DOHH2 (cell line): ENCODE results near the gene SMC1A.

Experiments used
- H3F3A ChIP-seq: fragments of 200-600 bp; sonication (generic), shearing (Covaris generic); 2 replicates; pipeline ENCODE4 v1.6.0; 2016; ENCODE audit warnings: antibody characterized with exemption, mild to moderate bottlenecking; ENCODE audit not compliant: control insufficient read depth, insufficient read depth
- H3K27ac ChIP-seq: fragments of 200-600 bp; sonication (generic); 2 replicates; pipeline ENCODE4 v1.5.1; 2014; ENCODE audit warnings: low read depth, mild to moderate bottlenecking, low read length, moderate library complexity
- H3K27me3 ChIP-seq: fragments of 200-600 bp; sonication (generic); 2 replicates; pipeline ENCODE4 v1.6.1; 2014; ENCODE audit warnings: mild to moderate bottlenecking, low read length, mixed read lengths; ENCODE audit not compliant: control insufficient read depth
- H3K36me3 ChIP-seq: fragments of 200-600 bp; sonication (generic); 2 replicates; pipeline ENCODE4 v1.6.1; 2014; ENCODE audit warnings: mild to moderate bottlenecking, low read length, moderate library complexity, mixed read lengths; ENCODE audit not compliant: control insufficient read depth
- H3K4me1 ChIP-seq: fragments of 200-600 bp; sonication (generic); 2 replicates; pipeline ENCODE4 v1.6.1; 2014; ENCODE audit warnings: mild to moderate bottlenecking, low read length, mixed read lengths; ENCODE audit not compliant: control insufficient read depth
- H3K4me2 ChIP-seq: fragments of 200-600 bp; sonication (generic); 2 replicates; pipeline ENCODE4 v1.6.0; 2014; ENCODE audit warnings: mild to moderate bottlenecking, low read length, moderate library complexity
- H3K4me3 ChIP-seq: fragments of 200-600 bp; sonication (generic); 2 replicates; pipeline ENCODE4 v1.5.1; 2014; ENCODE audit warnings: mild to moderate bottlenecking, low read length, mixed read lengths
- H3K79me2 ChIP-seq: fragments of 200-600 bp; sonication (generic); 2 replicates; pipeline ENCODE4 v1.6.1; 2014; ENCODE audit warnings: mild to moderate bottlenecking, low read length, mixed read lengths; ENCODE audit not compliant: control insufficient read depth
- H3K9me2 ChIP-seq: fragments of 200-600 bp; sonication (generic); replicated peaks from 2 replicates; pipeline ENCODE4 v1.6.1; 2014; ENCODE audit warnings: mild to moderate bottlenecking, low read length, mixed read lengths; ENCODE audit not compliant: control insufficient read depth
- H3K9me3 ChIP-seq: fragments of 200-600 bp; sonication (generic); 2 replicates; pipeline ENCODE4 v1.6.1; 2014; ENCODE audit warnings: antibody characterized with exemption, low read length, mixed read lengths; ENCODE audit not compliant: control insufficient read depth, insufficient read depth
- H4K20me1 ChIP-seq: fragments of 200-600 bp; sonication (generic); 2 replicates; pipeline ENCODE4 v1.6.0; 2014; ENCODE audit warnings: low read depth, mild to moderate bottlenecking, antibody characterized with exemption, low read length, moderate library complexity; ENCODE audit not compliant: control insufficient read depth, insufficient read depth
- CTCF ChIP-seq: fragments of 200-600 bp; sonication (generic); IDR thresholded peaks from one replicate; pipeline ENCODE4 v1.5.1; 2014; ENCODE audit warnings: antibody characterized with exemption, mild to moderate bottlenecking, low read depth, low read length; ENCODE audit not compliant: poor library complexity, severe bottlenecking
- EZH2phosphoT487 ChIP-seq: fragments of 200-600 bp; sonication (generic); IDR thresholded peaks from 2 replicates; pipeline ENCODE4 v1.6.1; 2017; ENCODE audit warnings: borderline replicate concordance, mild to moderate bottlenecking, antibody characterized with exemption, low read length, moderate library complexity, mixed read lengths

SMC1A gene

GRCh38 chrX:53324803-53325202 is 97.7 kb downstream of the SMC1A start:
- Histone ChIP-seq H3K4me2 (no peak overlapping the region), H3K79me2 (no peaks in the 10 kb centered on the region), H3K4me3 (no peak overlapping the region), H3K36me3 (no peaks in the 10 kb centered on the region), H3K27me3 (peaks cover 29% of the 10 kb centered on the region), H3K9me2 (no peaks in the 10 kb centered on the region), H3F3A (no peaks in the 10 kb centered on the region), H3K27ac (no peak overlapping the region), H3K4me1 (no peaks in the 10 kb centered on the region), H4K20me1 (no peaks in the 10 kb centered on the region), H3K9me3 (no peaks in the 10 kb centered on the region)
- TF ChIP-seq CTCF = no peak
- TF ChIP-seq EZH2phosphoT487 = no peak
